IMR-90 (cell line): ENCODE results near the gene FLT4. TPM values are rescaled to one million over a fixed set of nuclear protein-coding genes. Genes with fewer than 3 reads are reported as not detected.

Experiments used
- ATAC-seq: fragments of 200-7000 bp; cut with Tn5 transposase; 2 replicates; pipeline ENCODE4 v1.9.1; 2020; ENCODE audit warnings: low read depth, mild to moderate bottlenecking, moderate library complexity
- BruUV-seq: library from RNA; stranded (reverse); fragments of 400-500 nt; replicated peaks from 2 replicates; lab custom pipeline; 2021; lab: Mats Ljungman, UMichigan
- CTCF ChIA-PET: fragments of 300-600 bp; formaldehyde crosslinking; extraction: SDS; loops from one replicate; lab custom pipeline; 2021; ENCODE audit warnings: antibody characterized with exemption; lab: Yijun Ruan, JAX
- POLR2A ChIA-PET: fragments of 300-600 bp; sonication (Branson Sonifier 250); formaldehyde crosslinking; loops from one replicate; lab custom pipeline; 2022; ENCODE audit warnings: antibody characterized with exemption; ENCODE audit not compliant: unreplicated experiment; lab: Charles Lee
- DNase-seq: peaks from one replicate; pipeline ENCODE4 v3.0.0; 2013
- H2AFZ ChIP-seq: replicated peaks from 2 replicates; pipeline ENCODE3; 2013; ENCODE audit warnings: low read length, mild to moderate bottlenecking; ENCODE audit not compliant: poor library complexity
- H2AK5ac ChIP-seq: 2 replicates; pipeline ENCODE4 v1.6.1; 2013; ENCODE audit warnings: low read depth, low read length, inconsistent platforms
- H2AK9ac ChIP-seq: replicated peaks from 2 replicates; pipeline ENCODE3; 2013; ENCODE audit warnings: mild to moderate bottlenecking, low read depth, low read length, moderate library complexity; ENCODE audit not compliant: poor library complexity
- H2BK120ac ChIP-seq: 2 replicates; pipeline ENCODE4 v1.6.1; 2013; ENCODE audit warnings: low read depth, low read length, inconsistent platforms
- H2BK15ac ChIP-seq: 3 replicates; pipeline ENCODE4 v1.6.1; 2013; ENCODE audit warnings: low read depth, low read length, inconsistent platforms
- H2BK20ac ChIP-seq: 2 replicates; pipeline ENCODE4 v1.6.1; 2013; ENCODE audit warnings: low read depth, mild to moderate bottlenecking, inconsistent platforms, low read length, moderate library complexity
- H2BK5ac ChIP-seq: 2 replicates; pipeline ENCODE4 v1.6.1; 2013; ENCODE audit warnings: mild to moderate bottlenecking, low read depth, low read length, inconsistent platforms; ENCODE audit not compliant: poor library complexity, severe bottlenecking
- H3K14ac ChIP-seq: replicated peaks from 2 replicates; pipeline ENCODE4 v1.6.1; 2013; ENCODE audit warnings: low read depth, low read length, inconsistent platforms
- H3K18ac ChIP-seq: 2 replicates; pipeline ENCODE4 v1.6.1; 2013; ENCODE audit warnings: low read depth, low read length, control low read depth
- H3K23ac ChIP-seq: 2 replicates; pipeline ENCODE4 v1.6.1; 2013; ENCODE audit warnings: low read depth, low read length, inconsistent platforms
- H3K27ac ChIP-seq: 2 replicates; pipeline ENCODE4 v1.5.1; 2013; ENCODE audit warnings: mild to moderate bottlenecking, control low read depth, low read length; ENCODE audit not compliant: insufficient read depth
- H3K27me3 ChIP-seq: 2 replicates; pipeline ENCODE4 v1.6.1; 2013; ENCODE audit warnings: low read length; ENCODE audit not compliant: control insufficient read depth, insufficient read depth
- H3K36me3 ChIP-seq: 2 replicates; pipeline ENCODE4 v1.6.1; 2013; ENCODE audit warnings: low read length, mixed read lengths; ENCODE audit not compliant: control insufficient read depth, insufficient read depth
- H3K4ac ChIP-seq: 2 replicates; pipeline ENCODE4 v1.6.1; 2013; ENCODE audit warnings: low read depth, low read length, inconsistent platforms
- H3K4me1 ChIP-seq: 2 replicates; pipeline ENCODE4 v1.6.1; 2013; ENCODE audit warnings: low read length, mixed read lengths; ENCODE audit not compliant: control insufficient read depth, insufficient read depth
- H3K4me2 ChIP-seq: 2 replicates; pipeline ENCODE4 v1.6.1; 2013; ENCODE audit warnings: low read depth, mild to moderate bottlenecking, control low read depth, low read length, moderate library complexity
- H3K4me3 ChIP-seq: 2 replicates; pipeline ENCODE4 v1.5.1; 2013; ENCODE audit warnings: low read depth, mild to moderate bottlenecking, control low read depth, low read length, moderate library complexity; ENCODE audit not compliant: insufficient read depth
- H3K56ac ChIP-seq: 2 replicates; pipeline ENCODE4 v1.6.1; 2013; ENCODE audit warnings: low read length, inconsistent platforms; ENCODE audit not compliant: insufficient read depth; ENCODE audit errors: extremely low read depth
- H3K79me1 ChIP-seq, 2 experiments: 2 replicates each; pipeline ENCODE4 v1.6.1; 2013; ENCODE audit warnings: low read length in 2 of 2, inconsistent platforms in 1 of 2, low read depth in 1 of 2
- H3K9ac ChIP-seq: 2 replicates; pipeline ENCODE4 v1.6.1; 2013; ENCODE audit warnings: low read depth, low read length, control low read depth
- H3K9me1 ChIP-seq: 2 replicates; pipeline ENCODE4 v1.6.1; 2013; ENCODE audit warnings: low read length, inconsistent platforms; ENCODE audit not compliant: insufficient read depth
- H3K9me3 ChIP-seq: 2 replicates; pipeline ENCODE4 v1.6.1; 2013; ENCODE audit warnings: low read length; ENCODE audit not compliant: control insufficient read depth, insufficient read depth
- H4K20me1 ChIP-seq: 2 replicates; pipeline ENCODE4 v1.6.1; 2013; ENCODE audit warnings: low read length, inconsistent platforms; ENCODE audit not compliant: insufficient read depth
- H4K5ac ChIP-seq: 2 replicates; pipeline ENCODE4 v1.6.1; 2013; ENCODE audit warnings: mild to moderate bottlenecking, low read depth, low read length, control low read depth
- H4K8ac ChIP-seq, 2 experiments: 2 replicates each; pipeline ENCODE4 v1.6.1; 2013; ENCODE audit warnings: low read depth in 2 of 2, low read length in 2 of 2, control low read depth in 1 of 2, inconsistent platforms in 1 of 2
- H4K91ac ChIP-seq: 2 replicates; pipeline ENCODE4 v1.6.1; 2013; ENCODE audit warnings: low read depth, low read length, inconsistent platforms; ENCODE audit not compliant: insufficient read depth
- BHLHE40 ChIP-seq: fragments of 150-350 bp; IDR thresholded peaks from 2 replicates; pipeline ENCODE4 v1.6.1; 2016; ENCODE audit warnings: mild to moderate bottlenecking, low read depth, low read length
- FOS ChIP-seq: fragments of 150-350 bp; IDR thresholded peaks from 2 replicates; pipeline ENCODE4 v1.6.1; 2016; ENCODE audit warnings: low read depth, low read length
- MAZ ChIP-seq: IDR thresholded peaks from 2 replicates; pipeline ENCODE4 v1.6.1; 2012; ENCODE audit warnings: low read depth, mild to moderate bottlenecking, low read length, improper control_type of control experiment, moderate library complexity, borderline replicate concordance
- NFE2L2 ChIP-seq: fragments of 150-350 bp; IDR thresholded peaks from 2 replicates; pipeline ENCODE4 v1.6.1; 2016; ENCODE audit warnings: low read depth, mild to moderate bottlenecking, low read length
- SMC3 ChIP-seq: fragments of 150-350 bp; IDR thresholded peaks from 2 replicates; pipeline ENCODE4 v1.6.1; 2016; ENCODE audit warnings: low read depth, mild to moderate bottlenecking, antibody characterized with exemption, low read length, moderate library complexity
- WGBS, 2 experiments: methylation state at CpG; one replicate each; pipeline versions ENCODE4 v1.1.5 to v1.1.7; 2013; ENCODE audit warnings: missing lambda C conversion rate in 2 of 2; ENCODE audit not compliant: insufficient read length in 1 of 2; ENCODE audit errors: extremely low coverage in 2 of 2; 5-methylcytosine and 5-hydroxymethylcytosine counted together
- dilution Hi-C: fragments of 300-500 bp; cut with HindIII; formaldehyde crosslinking; loops from one replicate; pipeline ENCODE4 v1.14.3; 2018; ENCODE audit warnings: low sequenced_read_pairs; ENCODE audit not compliant: unreplicated experiment
- in situ Hi-C: fragments of 300-500 bp; cut with MboI; formaldehyde crosslinking; loops from 3 replicates; pipeline ENCODE4 v1.14.3; 2019; ENCODE audit warnings: low sequenced_read_pairs, inconsistent platforms, mixed read lengths
- intact Hi-C: fragments of 100-400 bp; cut with micrococcal nuclease; formaldehyde crosslinking; loops from 2 replicates; pipeline ENCODE4 v1.10.0; 2022
- polyA plus RNA-seq, 3 experiments: library from polyadenylated mRNA; depleted of rRNA; stranded (reverse); fragments of >200 nt; gene quantifications; 2 replicates each; pipeline ENCODE4 v1.2.3, GENCODE V29; 2012; ENCODE audit warnings: low replicate concordance in 1 of 3
- total RNA-seq: library from RNA; depleted of rRNA; stranded (reverse); fragments of >200 nt; gene quantifications from 2 replicates; pipeline ENCODE4 v1.2.3, GENCODE V29; 2012
- TF ChIP-seq, protein P1 (sequence below): fragments of 150-350 bp; IDR thresholded peaks from 2 replicates; pipeline ENCODE4 v1.6.1; 2017; ENCODE audit warnings: mild to moderate bottlenecking, antibody characterized with exemption, low read length, low read depth

Gene FLT4
- total and polyA plus RNA-seq, 2 of the 4 experiments (the other 2 are of a cell fraction): under 0.01 to 0.07 TPM

DNA sequence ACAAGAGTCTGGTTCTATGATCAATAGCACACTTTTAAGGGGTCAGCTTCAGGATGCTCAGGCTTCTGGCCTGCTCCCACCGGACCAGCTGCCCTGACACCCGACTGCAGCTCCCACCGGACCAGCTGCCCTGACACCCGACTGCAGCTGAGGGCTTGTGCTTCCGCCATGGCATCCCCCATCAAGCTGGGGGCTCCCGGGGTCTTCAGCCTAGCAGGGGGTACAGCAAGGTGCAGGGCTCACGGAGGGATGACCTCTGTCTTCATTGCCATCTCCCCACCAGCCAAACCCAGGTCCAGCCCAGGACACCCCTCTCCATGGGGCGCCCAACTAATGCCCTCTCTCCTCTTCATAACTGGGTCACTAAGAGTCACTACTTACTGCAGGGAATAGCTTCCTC lies 1.9 kb downstream of the FLT4 start:
- Histone ChIP-seq H2BK120ac (no peak overlapping the region), H3K36me3 (no peaks in the 10 kb centered on the region), H4K20me1 (no peaks in the 10 kb centered on the region), H3K4ac (no peak overlapping the region), H4K91ac (no peak overlapping the region), H4K5ac (no peak overlapping the region), H3K27me3 (peaks cover 44% of the 10 kb centered on the region), H3K56ac (no peak overlapping the region), H3K23ac (no peak overlapping the region), H3K27ac (no peak overlapping the region), H3K9me1 (no peaks in the 10 kb centered on the region), H2BK5ac (no peak overlapping the region), H3K79me1 (no peaks in the 10 kb centered on the region), H3K9ac (no peak overlapping the region), H2AK5ac (no peak overlapping the region), H3K4me1 (no peaks in the 10 kb centered on the region), H4K8ac (no peak overlapping the region), H3K4me2 (no peak overlapping the region), H3K9me3 (no peaks in the 10 kb centered on the region), H3K18ac (no peak overlapping the region), H3K14ac (no peak overlapping the region), H2BK20ac (no peak overlapping the region), H3K4me3 (no peak overlapping the region), H2BK15ac (no peak overlapping the region), H2AK9ac (no peak overlapping the region), H2AFZ (no peak overlapping the region)
- no TSS peak for BruUV-seq
- no peak for ATAC-seq
- TF ChIP-seq BHLHE40 (no peak), NFE2L2 (no peak), FOS (no peak), MAZ (no peak), SMC3 (no peak)
- TF ChIP-seq, protein P1, sequence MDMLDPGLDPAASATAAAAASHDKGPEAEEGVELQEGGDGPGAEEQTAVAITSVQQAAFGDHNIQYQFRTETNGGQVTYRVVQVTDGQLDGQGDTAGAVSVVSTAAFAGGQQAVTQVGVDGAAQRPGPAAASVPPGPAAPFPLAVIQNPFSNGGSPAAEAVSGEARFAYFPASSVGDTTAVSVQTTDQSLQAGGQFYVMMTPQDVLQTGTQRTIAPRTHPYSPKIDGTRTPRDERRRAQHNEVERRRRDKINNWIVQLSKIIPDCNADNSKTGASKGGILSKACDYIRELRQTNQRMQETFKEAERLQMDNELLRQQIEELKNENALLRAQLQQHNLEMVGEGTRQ: no peak
- no peak for DNase-seq
- in situ Hi-C loops: no loop called here
- ChIA-PET POLR2A (no interaction called here), CTCF (no interaction called here)
- 89% methylated on average over 5 of the region's 8 CpGs; no CpG with 5 or more reads in 1 of the 2 experiments for WGBS, 2 experiments
- intact Hi-C loops: no loop called here
- dilution Hi-C loops: no loop called here
